ENCODE results near the gene LHPP.

LHPP gene

GRCh38 chr10:124461642-124462347, at the start of gene LHPP:
Gene LHPP, plus strand, starts transcription at chr10:124461823. Its CDS starts 40 bp downstream, at chr10:124461863.
- no peaks in the 10 kb centered on the region for H3K4me1 ChIP-seq (ENCODE audit: control insufficient read depth, insufficient read depth, low read length)
- H3K36me3 ChIP-seq (ENCODE audit: control insufficient read depth in 2 of 2, insufficient read depth in 1 of 2, low read length in 2 of 2), result no peaks in the 10 kb centered on the region; a peak in 1 of 3 replicates
- H3K4me3 ChIP-seq (ENCODE audit: low read depth, low read length), result peak within 1 kb of the TSS; percentile 78
- peak within 1 kb of the TSS; percentile 44; the same call in 1 of the 2 replicates for H3K27ac ChIP-seq (ENCODE audit: extremely low read depth, low read depth, low read length)
- H3K9me3 ChIP-seq (ENCODE audit: control insufficient read depth, insufficient read depth, low read depth, low read length), result no peaks in the 10 kb centered on the region
- CTCF ChIA-PET, result interaction anchor here (0.7 kb wide), 1 partner anchor 44 kb away, joined by 3 read pairs; no protein-coding TSS in a partner anchor
- POLR2A ChIA-PET, result interaction anchor here (0.6 to 2.0 kb wide), 10 partner anchors 9 to 339 kb away, joined by 3 to 17 read pairs (median 3); partner anchors contain the start of genes ABRAXAS2, NKX1-2 and OAT
- peak; percentile 71 for TF ChIP-seq YY1 (tag by site-specific recombination; IDR thresholded peaks at IDR 0.05)
- TF ChIP-seq ZBTB44 (tag by site-specific recombination; IDR thresholded peaks at IDR 0.05), result 0 out of 2 replicates have a peak, but pooled peaks have one; percentile 55
- TF ChIP-seq MEIS1 (CRISPR knock-in tag; IDR thresholded peaks at IDR 0.05; ENCODE audit: borderline replicate concordance), result no peak
- TF ChIP-seq MYNN (tag by site-specific recombination; IDR thresholded peaks at IDR 0.05; ENCODE audit: borderline replicate concordance), result no peak
- TF ChIP-seq SP3 (tag by site-specific recombination; IDR thresholded peaks at IDR 0.05), result peak; percentile 28; the same call in 1 of the 2 replicates
- TF ChIP-seq ZNF610 (tag by site-specific recombination; IDR thresholded peaks at IDR 0.05; ENCODE audit: borderline replicate concordance), result no peak
- no peak for TF ChIP-seq ZNF768 (tag by site-specific recombination; IDR thresholded peaks at IDR 0.05)
- TF ChIP-seq BCL11A (tag by site-specific recombination; IDR thresholded peaks at IDR 0.05; ENCODE audit: low read depth), result no peak
- no peak for TF ChIP-seq ZFP41 (tag by site-specific recombination; IDR thresholded peaks at IDR 0.05; ENCODE audit: borderline replicate concordance)
- peak; percentile 67; the same call in 1 of the 2 replicates for TF ChIP-seq ZNF596 (tag by site-specific recombination; IDR thresholded peaks at IDR 0.05)
- TF ChIP-seq ZSCAN30 (tag by site-specific recombination; IDR thresholded peaks at IDR 0.05), result peak; percentile 50; the same call in 1 of the 2 replicates
- no peak for TF ChIP-seq ZNF280C (tag by site-specific recombination; IDR thresholded peaks at IDR 0.05)
- TF ChIP-seq ZXDB (tag by site-specific recombination; IDR thresholded peaks at IDR 0.05), result peak; percentile 59
- TF ChIP-seq ZNF692 (tag by site-specific recombination; IDR thresholded peaks at IDR 0.05), result peak; percentile 70; the same call in 1 of the 2 replicates
- 0 out of 2 replicates have a peak, but pooled peaks have one; percentile 68 for TF ChIP-seq KLF7 (tag by site-specific recombination; IDR thresholded peaks at IDR 0.05; ENCODE audit: borderline replicate concordance)
- TF ChIP-seq ZNF707 (tag by site-specific recombination; IDR thresholded peaks at IDR 0.05), result no peak
- TF ChIP-seq ZNF513 (tag by site-specific recombination; IDR thresholded peaks at IDR 0.05), result no peak
- peak; percentile 88; the same call in 1 of the 2 replicates for TF ChIP-seq PRDM10 (tag by site-specific recombination; IDR thresholded peaks at IDR 0.05)
- TF ChIP-seq ZBTB10 (tag by site-specific recombination; IDR thresholded peaks at IDR 0.05), result peak; percentile 93; the same call in 1 of the 2 replicates
- TF ChIP-seq ZIC2 (tag by site-specific recombination; IDR thresholded peaks at IDR 0.05), result peak; percentile 48; the same call in 1 of the 2 replicates
- TF ChIP-seq ZNF76 (tag by site-specific recombination; IDR thresholded peaks at IDR 0.05; ENCODE audit: borderline replicate concordance, low read depth), result peak; percentile 92
- TF ChIP-seq OVOL3 (tag by site-specific recombination; IDR thresholded peaks at IDR 0.05), result no peak
- peak; percentile 70; the same call in 1 of the 2 replicates for TF ChIP-seq ZNF561 (tag by site-specific recombination; IDR thresholded peaks at IDR 0.05; ENCODE audit: borderline replicate concordance)
